ENCODE data around the gene IWS1.

IWS1 gene

GRCh38 chr2:127463155-127463991 lies 62.9 kb downstream of the IWS1 start:
- TF ChIP-seq, protein P1, sequence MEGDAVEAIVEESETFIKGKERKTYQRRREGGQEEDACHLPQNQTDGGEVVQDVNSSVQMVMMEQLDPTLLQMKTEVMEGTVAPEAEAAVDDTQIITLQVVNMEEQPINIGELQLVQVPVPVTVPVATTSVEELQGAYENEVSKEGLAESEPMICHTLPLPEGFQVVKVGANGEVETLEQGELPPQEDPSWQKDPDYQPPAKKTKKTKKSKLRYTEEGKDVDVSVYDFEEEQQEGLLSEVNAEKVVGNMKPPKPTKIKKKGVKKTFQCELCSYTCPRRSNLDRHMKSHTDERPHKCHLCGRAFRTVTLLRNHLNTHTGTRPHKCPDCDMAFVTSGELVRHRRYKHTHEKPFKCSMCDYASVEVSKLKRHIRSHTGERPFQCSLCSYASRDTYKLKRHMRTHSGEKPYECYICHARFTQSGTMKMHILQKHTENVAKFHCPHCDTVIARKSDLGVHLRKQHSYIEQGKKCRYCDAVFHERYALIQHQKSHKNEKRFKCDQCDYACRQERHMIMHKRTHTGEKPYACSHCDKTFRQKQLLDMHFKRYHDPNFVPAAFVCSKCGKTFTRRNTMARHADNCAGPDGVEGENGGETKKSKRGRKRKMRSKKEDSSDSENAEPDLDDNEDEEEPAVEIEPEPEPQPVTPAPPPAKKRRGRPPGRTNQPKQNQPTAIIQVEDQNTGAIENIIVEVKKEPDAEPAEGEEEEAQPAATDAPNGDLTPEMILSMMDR (conservative IDR thresholded peaks at IDR 0.05; ENCODE audit: control insufficient read depth, insufficient read depth, low read depth, low read length) = no peak
- no peak overlapping the region for H3K4me3 ChIP-seq (ENCODE audit: control insufficient read depth, low read depth, low read length)
- DNase-seq (ENCODE audit: low read depth) = no peak

DNA sequence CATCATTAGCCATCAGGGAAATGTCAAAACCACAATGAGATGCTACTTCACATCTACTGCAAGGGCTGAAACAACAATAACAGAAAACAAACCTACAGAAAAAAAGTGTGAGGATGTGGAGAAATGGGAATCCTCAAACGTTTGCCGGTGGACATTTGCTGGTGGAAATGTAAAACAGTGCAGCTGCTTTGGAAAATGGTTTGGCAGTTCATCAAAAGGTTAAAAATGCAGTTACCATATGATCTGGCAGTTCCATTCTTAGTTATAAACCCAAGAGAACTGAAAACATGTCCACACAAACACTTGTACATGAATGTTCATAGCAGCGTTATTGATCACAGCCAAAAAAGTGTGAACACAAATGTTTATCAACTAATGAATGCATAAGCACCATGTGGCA lies 63.8 kb downstream of the IWS1 start:
- TF ChIP-seq, protein P1 (conservative IDR thresholded peaks at IDR 0.05; ENCODE audit: control insufficient read depth, insufficient read depth, low read depth, low read length) = no peak
- H3K4me3 ChIP-seq (ENCODE audit: control insufficient read depth, low read depth, low read length) = no peak overlapping the region
- DNase-seq (ENCODE audit: low read depth) = no peak

- H3K4me3 ChIP-seq (ENCODE audit: control insufficient read depth, low read depth, low read length) = no peak overlapping the region
- TF ChIP-seq, protein P1 (conservative IDR thresholded peaks at IDR 0.05; ENCODE audit: control insufficient read depth, insufficient read depth, low read depth, low read length) = no peak
- DNase-seq (ENCODE audit: low read depth) = no peak
Observed at GRCh38 chr2:127456960-127457359, 69.3 kb downstream of the IWS1 start.

GRCh38 chr2:127455566-127456493 lies 70.5 kb downstream of the IWS1 start:
- DNase-seq (ENCODE audit: low read depth) = no peak
- TF ChIP-seq, protein P1 (conservative IDR thresholded peaks at IDR 0.05; ENCODE audit: control insufficient read depth, insufficient read depth, low read depth, low read length) = no peak
- H3K4me3 ChIP-seq (ENCODE audit: control insufficient read depth, low read depth, low read length) = no peak overlapping the region

- no peak overlapping the region for H3K4me3 ChIP-seq (ENCODE audit: control insufficient read depth, low read depth, low read length)
Observed at GRCh38 chr2:127454595-127455565, 71.4 kb downstream of the IWS1 start.

More at GRCh38 chr2:127454595-127455565, 71.4 kb downstream of the IWS1 start:
- TF ChIP-seq, protein P1 (conservative IDR thresholded peaks at IDR 0.05; ENCODE audit: control insufficient read depth, insufficient read depth, low read depth, low read length) = no peak
- no peak for DNase-seq (ENCODE audit: low read depth)

Measured in fibroblast of mammary gland (primary cell).